Measurements from ENCODE around the gene SYT13. TPM values are rescaled to one million over a fixed set of nuclear protein-coding genes. Genes with fewer than 3 reads are reported as not detected.

Gene SYT13
- polyA plus RNA-seq, 3 donors = 11.6 to 15.2 (median 12.6) TPM

- DNase-seq (ENCODE audit: low read depth in 3 of 3, low spot score in 2 of 3) = no peak
Measured at GRCh38 chr11:45313171-45313865, 27.2 kb upstream of the SYT13 start.

- DNase-seq (ENCODE audit: low read depth in 3 of 3, low spot score in 2 of 3) = no peak
Measured at GRCh38 chr11:45305874-45306623, 19.9 kb upstream of the SYT13 start.

- DNase-seq (ENCODE audit: low read depth in 3 of 3, low spot score in 2 of 3) = no peak
Measured at GRCh38 chr11:45304992-45305335, 18.8 kb upstream of the SYT13 start.

- no peak for DNase-seq (ENCODE audit: low read depth in 3 of 3, low spot score in 2 of 3)
Measured at GRCh38 chr11:45304111-45304991, 18.2 kb upstream of the SYT13 start.

GRCh38 chr11:45303316-45303715 lies 17.2 kb upstream of the SYT13 start:
- no peak for DNase-seq (ENCODE audit: low read depth in 3 of 3, low spot score in 2 of 3)

- DNase-seq (ENCODE audit: low read depth in 3 of 3, low spot score in 2 of 3) = no peak
Measured at GRCh38 chr11:45301537-45302246, 15.6 kb upstream of the SYT13 start.

- no peak for DNase-seq (ENCODE audit: low read depth in 3 of 3, low spot score in 2 of 3)
Measured at GRCh38 chr11:45300715-45301114, 14.6 kb upstream of the SYT13 start.

GRCh38 chr11:45298718-45299117 lies 12.6 kb upstream of the SYT13 start:
- DNase-seq (ENCODE audit: low read depth in 3 of 3, low spot score in 2 of 3) = no peak

GRCh38 chr11:45296075-45296474 lies 9.9 kb upstream of the SYT13 start:
- no peak for DNase-seq (ENCODE audit: low read depth in 3 of 3, low spot score in 2 of 3)

- DNase-seq (ENCODE audit: low read depth in 3 of 3, low spot score in 2 of 3) = no peak
Measured at GRCh38 chr11:45294499-45294898, 8.4 kb upstream of the SYT13 start.

- DNase-seq (ENCODE audit: low read depth in 3 of 3, low spot score in 2 of 3) = peak; percentile 41 to 72 (median 54)
Measured at GRCh38 chr11:45293566-45294192, 7.5 kb upstream of the SYT13 start.

- no peak for DNase-seq (ENCODE audit: low read depth in 3 of 3, low spot score in 2 of 3)
Measured at GRCh38 chr11:45290586-45290985, 4.4 kb upstream of the SYT13 start.

- DNase-seq (ENCODE audit: low read depth in 3 of 3, low spot score in 2 of 3) = no peak
Measured at GRCh38 chr11:45289369-45289768, 3.2 kb upstream of the SYT13 start.

GRCh38 chr11:45288339-45288738 lies 2.2 kb upstream of the SYT13 start:
- no peak for DNase-seq (ENCODE audit: low read depth in 3 of 3, low spot score in 2 of 3)

GRCh38 chr11:45287316-45287903 lies 1.3 kb upstream of the SYT13 start:
- no peak for DNase-seq (ENCODE audit: low read depth in 3 of 3, low spot score in 2 of 3)

- no peak for DNase-seq (ENCODE audit: low read depth in 3 of 3, low spot score in 2 of 3)
Measured at GRCh38 chr11:45285250-45285828, 802 bp downstream of the SYT13 start.

GRCh38 chr11:45282081-45282480 lies 4.1 kb downstream of the SYT13 start:
- no peak for DNase-seq (ENCODE audit: low read depth in 3 of 3, low spot score in 2 of 3)

GRCh38 chr11:45280449-45280848 lies 5.7 kb downstream of the SYT13 start:
- DNase-seq (ENCODE audit: low read depth in 3 of 3, low spot score in 2 of 3) = no peak

- DNase-seq (ENCODE audit: low read depth in 3 of 3, low spot score in 2 of 3) = no peak
Measured at GRCh38 chr11:45279645-45280044, 6.5 kb downstream of the SYT13 start.

GRCh38 chr11:45278714-45279113 lies 7.4 kb downstream of the SYT13 start:
- DNase-seq (ENCODE audit: low read depth in 3 of 3, low spot score in 2 of 3) = no peak
